K562 (cell line): Measurements from ENCODE around the gene SLC2A14. TPM values are rescaled to one million over a fixed set of nuclear protein-coding genes. Genes with fewer than 3 reads are reported as not detected.

Experiments
- AFF1 ChIP-seq, 2 experiments: fragments of 450-650 bp; IDR thresholded peaks; 2 replicates each; pipeline ENCODE4 v1.6.1; 2018; ENCODE audit warnings: mild to moderate bottlenecking in 2 of 2, low read depth in 1 of 2; ENCODE audit not compliant: partially characterized antibody in 2 of 2
- BCLAF1 ChIP-seq, 2 experiments: fragments of 450-650 bp in 1 of 2; IDR thresholded peaks; 2 replicates each; pipeline ENCODE4 v1.6.1; 2011 to 2017; ENCODE audit warnings: low read depth in 2 of 2, antibody characterized with exemption in 1 of 2, borderline replicate concordance in 1 of 2, low read length in 1 of 2, mild to moderate bottlenecking in 1 of 2, mixed read lengths in 1 of 2; ENCODE audit not compliant: control insufficient read depth in 1 of 2
- CHCHD3 ChIP-seq: fragments of 250-450 bp; sonication (Bioruptor Pico); IDR thresholded peaks from 2 replicates; pipeline ENCODE4 v2.1.2; 2022; ENCODE audit warnings: mild to moderate bottlenecking
- CTBP1 ChIP-seq: fragments of 450-650 bp; IDR thresholded peaks from 2 replicates; pipeline ENCODE4 v1.6.1; 2016; ENCODE audit warnings: borderline replicate concordance
- FOXJ2 ChIP-seq: fragments of 200-800 bp; sonication (Bioruptor generic); IDR thresholded peaks from 2 replicates; pipeline ENCODE4 v1.6.1; 2016; ENCODE audit warnings: missing genetic modification characterization, missing compliant biosample characterization
- GATAD2A ChIP-seq: fragments of 450-650 bp; IDR thresholded peaks from 2 replicates; pipeline ENCODE4 v1.6.1; 2017
- GTF2E2 ChIP-seq: fragments of 200-800 bp; sonication (Bioruptor generic); IDR thresholded peaks from 2 replicates; pipeline ENCODE4 v1.6.1; 2016; ENCODE audit warnings: missing genetic modification characterization, missing compliant biosample characterization
- HDAC6 ChIP-seq: IDR thresholded peaks from 2 replicates; pipeline ENCODE4 v1.6.1; 2012; ENCODE audit warnings: low read depth, mild to moderate bottlenecking, control low read depth, inconsistent platforms, low read length, moderate library complexity
- HMG20B ChIP-seq: fragments of 250-450 bp; sonication (Bioruptor Pico); IDR thresholded peaks from 2 replicates; pipeline ENCODE4 v1.5.0; 2021; ENCODE audit warnings: mild to moderate bottlenecking
- KDM1A ChIP-seq, 2 experiments: fragments of 450-650 bp; IDR thresholded peaks; 2 replicates each; pipeline ENCODE4 v1.6.1; 2016; ENCODE audit warnings: mild to moderate bottlenecking in 2 of 2
- L3MBTL2 ChIP-seq: fragments of 450-650 bp; IDR thresholded peaks from 2 replicates; pipeline ENCODE4 v1.6.1; 2016; ENCODE audit warnings: mild to moderate bottlenecking, moderate library complexity
- NCOA4 ChIP-seq: fragments of 450-650 bp; IDR thresholded peaks from 2 replicates; pipeline ENCODE4 v1.6.1; 2018; ENCODE audit warnings: mild to moderate bottlenecking; ENCODE audit not compliant: partially characterized antibody
- NR1H2 ChIP-seq: sonication (generic); formaldehyde crosslinking; IDR thresholded peaks from 2 replicates; pipeline ENCODE4 v1.4.0; 2020; ENCODE audit warnings: mild to moderate bottlenecking, missing genetic modification reagents
- RAD21 ChIP-seq, 2 experiments: fragments of 250-450 bp in 1 of 2; fragments of 450-650 bp in 1 of 2; sonication (Bioruptor Pico) in 1 of 2; formaldehyde crosslinking in 1 of 2; IDR thresholded peaks in 1 of 2; conservative IDR thresholded peaks in 1 of 2; 2 replicates each; pipeline versions ENCODE4 v1.4.0 to v1.8.0; 2020 to 2022; ENCODE audit warnings: mild to moderate bottlenecking in 2 of 2, moderate library complexity in 1 of 2
- SNRNP70 ChIP-seq: fragments of 200-400 bp; formaldehyde crosslinking; optimal IDR thresholded peaks from 2 replicates; pipeline ENCODE3; 2017; ENCODE audit warnings: low read depth, low read length
- SUPT5H ChIP-seq: fragments of 450-650 bp; IDR thresholded peaks from 2 replicates; pipeline ENCODE4 v1.6.1; 2016
- TCF3 ChIP-seq: sonication (generic); formaldehyde crosslinking; IDR thresholded peaks from 2 replicates; pipeline ENCODE4 v1.4.0; 2020; ENCODE audit warnings: mild to moderate bottlenecking, missing genetic modification reagents
- TFAM ChIP-seq: fragments of 250-450 bp; sonication (Bioruptor Pico); conservative IDR thresholded peaks from 2 replicates; pipeline ENCODE4 v1.5.0; 2021; ENCODE audit warnings: mild to moderate bottlenecking, moderate library complexity
- THAP7 ChIP-seq: fragments of 250-450 bp; sonication (Bioruptor Pico); IDR thresholded peaks from 2 replicates; pipeline ENCODE4 v1.5.0; 2021
- USF1 ChIP-seq: sonication (generic); formaldehyde crosslinking; IDR thresholded peaks from 2 replicates; pipeline ENCODE4 v1.9.0; 2022; ENCODE audit warnings: mild to moderate bottlenecking, missing genetic modification reagents
- XRCC5 ChIP-seq: fragments of 200-400 bp; formaldehyde crosslinking; IDR thresholded peaks from 2 replicates; pipeline ENCODE4 v1.6.1; 2017; ENCODE audit warnings: low read depth, mild to moderate bottlenecking, low read length
- ZNF3 ChIP-seq: fragments of 250-450 bp; sonication (Bioruptor Pico); IDR thresholded peaks from 2 replicates; pipeline ENCODE4 v1.5.0; 2021; ENCODE audit warnings: mild to moderate bottlenecking, moderate library complexity
- ZNF316 ChIP-seq: fragments of 450-650 bp; IDR thresholded peaks from 2 replicates; pipeline ENCODE4 v1.6.1; 2016
- polyA plus RNA-seq, 8 experiments: library from polyadenylated mRNA; depleted of rRNA in 4 of 8; stranded (reverse) in 5 of 8; unstranded in 3 of 8; fragments of >200 nt; fragmentation: Nextera tagmentation in 2 of 8; fragmentation: Illumina TruSeq in 1 of 8; extraction: Ambion mirVana in 2 of 8; extraction: Trizol in 1 of 8; gene quantifications; 2 replicates each; pipeline versions ENCODE4 v1.2.1 to v1.2.3, GENCODE V29; 2011 to 2014; ENCODE audit warnings: inconsistent platforms in 1 of 8, missing spikeins in 1 of 8
- total RNA-seq, 7 experiments: library from RNA; depleted of rRNA in 6 of 7; stranded (reverse); fragments of >200 nt in 6 of 7; fragmentation: Illumina TruSeq in 2 of 7; extraction: Trizol in 2 of 7; gene quantifications; 2 replicates each; pipeline versions ENCODE4 v1.2.1 to v1.2.3, GENCODE V29; 2011 to 2021; ENCODE audit warnings: low replicate concordance in 1 of 7

SLC2A14 gene
- total and polyA plus RNA-seq, 9 of the 15 experiments (the other 6 are each of a cell fraction or from before 2014, with no cell fraction given): 0.13 to 8.9 (median 4.8) TPM; not detected in 1

GRCh38 chr12:7907009-7907408, 34.3 kb upstream of the SLC2A14 start (continued):
- TF ChIP-seq AFF1 (IDR thresholded peaks at IDR 0.05; ENCODE audit: low read depth in 1 of 2, partially characterized antibody in 2 of 2) (no peak), CTBP1 (no peak), BCLAF1 (IDR thresholded peaks at IDR 0.05; ENCODE audit: borderline replicate concordance in 1 of 2, control insufficient read depth in 1 of 2, low read depth in 2 of 2, low read length in 1 of 2) (no peak), HMG20B (CRISPR knock-in tag) (no peak), FOXJ2 (tag) (no peak), L3MBTL2 (0 out of 2 replicates have a peak, but pooled peaks have one; percentile 27), KDM1A (IDR thresholded peaks at IDR 0.05) (no peak), GATAD2A (no peak), GTF2E2 (tag) (no peak), CHCHD3 (CRISPR knock-in tag) (no peak), HDAC6 (no peak), TCF3 (0 out of 2 replicates have a peak, but pooled peaks have one; percentile 27), USF1 (CRISPR knock-in tag) (no peak), SNRNP70 (no peak), NCOA4 (no peak), RAD21 (CRISPR knock-in tag; conservative IDR thresholded peaks at IDR 0.05 in 1 of 2, IDR thresholded peaks at IDR 0.05 in 1 of 2) (peak in 1 of 2 experiments; percentile 38; a peak in 2 of 4 replicates), SUPT5H (no peak), NR1H2 (no peak), ZNF3 (CRISPR knock-in tag) (no peak), XRCC5 (no peak), THAP7 (CRISPR knock-in tag) (no peak), TFAM (no peak), ZNF316 (0 out of 2 replicates have a peak, but pooled peaks have one; percentile 17)
